ENCODE results near the gene LYRM4.

LYRM4 gene

GRCh38 chr6:5203546-5203945 lies 57.2 kb downstream of the LYRM4 start:
- Mint-ChIP-seq H3K9me3 (no peaks in the 10 kb centered on the region), H3K27me3 (no peaks in the 10 kb centered on the region), H3K27ac (no peak overlapping the region), H3K36me3 (ENCODE audit: insufficient read depth) (no peaks in the 10 kb centered on the region), H3K4me1 (ENCODE audit: low read depth in 2 of 2) (no peaks in the 10 kb centered on the region), H3K4me3 (no peak overlapping the region)
- DNase-seq, result no peak
- ATAC-seq (replicated peaks), result no peak

- no peaks in the 10 kb centered on the region for H3K36me3 Mint-ChIP-seq (ENCODE audit: insufficient read depth)
- H3K9me3 Mint-ChIP-seq, result no peaks in the 10 kb centered on the region
- H3K4me3 Mint-ChIP-seq, result no peak overlapping the region
- H3K27me3 Mint-ChIP-seq, result no peaks in the 10 kb centered on the region
- ATAC-seq (replicated peaks) (no peak), DNase-seq (no peak)
- no peak overlapping the region for H3K27ac Mint-ChIP-seq
- no peaks in the 10 kb centered on the region for H3K4me1 Mint-ChIP-seq (ENCODE audit: low read depth in 2 of 2)
Measured at GRCh38 chr6:5202941-5203340, 57.8 kb downstream of the LYRM4 start.

DNA sequence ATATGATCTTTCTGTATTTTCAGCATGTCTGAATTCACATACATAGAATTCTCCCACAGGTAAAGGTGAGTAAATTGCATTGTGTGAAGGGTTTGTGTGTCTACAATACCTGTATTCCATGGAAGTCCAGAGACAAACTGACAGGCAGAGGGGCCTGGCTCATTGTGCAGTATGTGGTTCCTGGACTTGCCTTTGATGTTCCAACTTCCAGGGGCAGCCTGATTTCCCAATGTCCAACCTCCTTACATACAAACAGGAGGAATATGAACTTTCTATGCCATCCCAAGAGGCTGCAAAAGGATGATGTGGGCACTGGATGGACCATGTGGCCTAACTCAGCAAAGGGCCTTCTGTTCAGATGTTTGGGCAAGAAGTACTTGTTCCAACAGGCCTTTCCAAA lies 58.5 kb downstream of the LYRM4 start:
- no peaks in the 10 kb centered on the region for H3K4me1 Mint-ChIP-seq (ENCODE audit: low read depth in 2 of 2)
- no peaks in the 10 kb centered on the region for H3K9me3 Mint-ChIP-seq
- H3K36me3 Mint-ChIP-seq (ENCODE audit: insufficient read depth), result no peaks in the 10 kb centered on the region
- H3K27me3 Mint-ChIP-seq, result no peaks in the 10 kb centered on the region
- H3K4me3 Mint-ChIP-seq, result no peak overlapping the region
- ATAC-seq (replicated peaks) (no peak), DNase-seq (no peak)
- H3K27ac Mint-ChIP-seq, result no peak overlapping the region

DNA sequence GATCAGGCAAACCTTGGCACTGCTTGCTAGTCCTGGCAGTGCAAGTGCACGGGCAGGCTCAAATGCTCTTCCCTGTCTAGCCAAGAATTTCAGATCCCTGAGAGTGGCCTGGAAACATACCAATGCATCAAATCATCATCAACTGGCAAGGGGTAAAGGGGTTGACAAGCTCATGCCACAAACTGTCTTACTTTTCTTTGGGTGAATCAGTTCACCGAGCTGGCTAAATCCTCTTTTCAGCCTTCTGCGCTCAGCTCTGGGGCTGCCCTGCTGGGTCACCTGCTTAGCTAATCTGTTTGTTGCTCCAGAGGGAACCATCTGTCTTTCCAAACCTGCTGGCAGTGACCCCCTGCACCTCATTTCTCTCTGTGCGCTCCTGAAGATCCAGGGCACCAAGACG lies 59.5 kb downstream of the LYRM4 start:
- Mint-ChIP-seq H3K4me3 (no peak overlapping the region), H3K27ac (no peak overlapping the region), H3K9me3 (no peaks in the 10 kb centered on the region), H3K4me1 (ENCODE audit: low read depth in 2 of 2) (no peaks in the 10 kb centered on the region), H3K36me3 (ENCODE audit: insufficient read depth) (no peaks in the 10 kb centered on the region), H3K27me3 (no peaks in the 10 kb centered on the region)
- DNase-seq (no peak), ATAC-seq (replicated peaks) (no peak)

GRCh38 chr6:5199702-5200101 lies 61.0 kb downstream of the LYRM4 start:
- H3K27ac Mint-ChIP-seq, result no peak overlapping the region
- no peak overlapping the region for H3K4me3 Mint-ChIP-seq
- no peaks in the 10 kb centered on the region for H3K27me3 Mint-ChIP-seq
- H3K4me1 Mint-ChIP-seq (ENCODE audit: low read depth in 2 of 2), result no peaks in the 10 kb centered on the region
- no peak for DNase-seq
- no peaks in the 10 kb centered on the region for H3K36me3 Mint-ChIP-seq (ENCODE audit: insufficient read depth)
- no peaks in the 10 kb centered on the region for H3K9me3 Mint-ChIP-seq
- ATAC-seq (replicated peaks), result no peak

DNA sequence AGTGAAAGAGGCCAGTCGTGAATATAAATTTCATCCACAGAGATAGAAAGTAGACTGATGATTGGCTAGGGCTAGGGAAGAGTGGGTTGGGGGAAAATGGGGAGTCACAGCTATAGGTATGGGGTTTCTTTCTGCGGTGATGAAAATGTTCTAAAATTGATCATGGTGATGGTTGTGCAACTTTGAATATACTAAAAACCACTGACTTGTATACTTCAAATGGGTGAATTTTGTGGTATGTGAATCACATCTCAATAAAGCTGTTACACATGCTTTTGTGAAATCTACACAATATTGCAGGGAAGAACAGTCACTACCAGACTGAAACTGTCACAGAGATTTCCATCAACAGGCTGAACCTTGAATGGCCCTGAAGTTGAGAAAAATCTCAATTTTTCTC lies 61.5 kb downstream of the LYRM4 start:
- DNase-seq (no peak), ATAC-seq (replicated peaks) (no peak)
- H3K36me3 Mint-ChIP-seq (ENCODE audit: insufficient read depth), result no peaks in the 10 kb centered on the region
- no peaks in the 10 kb centered on the region for H3K9me3 Mint-ChIP-seq
- no peak overlapping the region for H3K4me3 Mint-ChIP-seq
- no peaks in the 10 kb centered on the region for H3K27me3 Mint-ChIP-seq
- H3K27ac Mint-ChIP-seq, result no peak overlapping the region
- H3K4me1 Mint-ChIP-seq (ENCODE audit: low read depth in 2 of 2), result no peaks in the 10 kb centered on the region

- no peaks in the 10 kb centered on the region for H3K4me1 Mint-ChIP-seq (ENCODE audit: low read depth in 2 of 2)
- H3K9me3 Mint-ChIP-seq, result no peaks in the 10 kb centered on the region
- no peak overlapping the region for H3K4me3 Mint-ChIP-seq
- DNase-seq, result no peak
- H3K27ac Mint-ChIP-seq, result no peak overlapping the region
- no peak for ATAC-seq (replicated peaks)
- H3K27me3 Mint-ChIP-seq, result no peaks in the 10 kb centered on the region
- no peaks in the 10 kb centered on the region for H3K36me3 Mint-ChIP-seq (ENCODE audit: insufficient read depth)
Measured at GRCh38 chr6:5197084-5197483, 63.7 kb downstream of the LYRM4 start.

DNA sequence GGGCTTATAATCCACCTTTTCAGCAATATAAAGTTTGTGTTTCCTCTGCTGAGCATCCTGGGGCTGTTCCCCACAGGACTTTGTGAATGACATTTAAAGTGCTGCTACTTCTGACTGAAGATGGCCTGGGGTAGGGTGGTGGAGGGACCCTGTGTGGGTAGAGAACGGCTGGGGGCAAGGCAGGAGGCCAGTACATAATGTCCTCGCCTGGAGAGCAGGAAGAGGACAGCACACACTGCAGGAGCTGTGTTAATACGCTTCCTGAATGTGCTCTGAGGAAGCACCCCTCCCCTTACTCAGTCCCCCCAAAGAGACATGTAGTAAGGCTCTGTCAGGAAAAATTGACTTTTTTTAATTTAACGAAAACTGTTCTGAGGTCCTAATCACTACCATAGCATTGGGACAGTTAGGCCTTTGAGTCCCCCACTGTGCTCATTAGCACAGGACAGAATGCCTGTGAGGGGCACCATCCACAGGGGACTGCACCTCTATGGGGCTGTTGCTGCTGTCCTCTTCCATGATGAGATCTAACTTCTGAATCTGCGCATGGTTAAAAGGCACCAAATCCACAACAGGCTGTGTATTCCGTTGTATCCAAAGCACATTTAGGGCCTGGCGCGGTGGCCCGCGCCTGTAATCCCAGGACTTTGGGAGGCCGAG lies 68.5 kb downstream of the LYRM4 start:
- Mint-ChIP-seq H3K27me3 (no peaks in the 10 kb centered on the region), H3K27ac (no peak overlapping the region), H3K36me3 (ENCODE audit: insufficient read depth) (peaks cover 3% of the 10 kb centered on the region), H3K4me1 (ENCODE audit: low read depth in 2 of 2) (no peaks in the 10 kb centered on the region), H3K4me3 (no peak overlapping the region), H3K9me3 (no peaks in the 10 kb centered on the region)
- ATAC-seq (replicated peaks), result no peak
- no peak for DNase-seq

- Mint-ChIP-seq H3K36me3 (ENCODE audit: insufficient read depth) (peaks cover 3% of the 10 kb centered on the region), H3K4me1 (ENCODE audit: low read depth in 2 of 2) (no peaks in the 10 kb centered on the region), H3K27me3 (no peaks in the 10 kb centered on the region), H3K9me3 (no peaks in the 10 kb centered on the region), H3K27ac (no peak overlapping the region), H3K4me3 (no peak overlapping the region)
- no peak for ATAC-seq (replicated peaks)
- DNase-seq, result no peak
Measured at GRCh38 chr6:5191722-5192121, 69.0 kb downstream of the LYRM4 start.

DNA sequence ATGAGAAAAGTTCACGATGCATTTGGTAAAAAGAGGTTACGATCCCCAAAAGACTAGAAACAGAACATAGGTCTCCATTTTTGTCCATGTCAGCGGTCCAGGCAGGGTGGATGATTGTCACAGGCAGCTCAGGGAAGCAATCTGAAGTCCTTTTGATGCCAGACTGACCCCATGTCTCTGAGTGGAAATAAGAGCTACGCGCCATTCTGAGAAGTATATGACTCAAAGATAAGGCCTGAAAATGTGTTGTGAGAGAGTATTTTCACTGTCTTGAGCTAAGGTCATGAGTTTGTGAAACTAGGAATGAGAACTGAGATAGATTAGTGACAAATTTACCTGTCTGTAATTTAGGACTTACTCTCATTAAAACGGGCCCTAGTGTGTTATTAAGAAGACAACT lies 69.5 kb downstream of the LYRM4 start:
- Mint-ChIP-seq H3K9me3 (no peaks in the 10 kb centered on the region), H3K27ac (no peak overlapping the region), H3K36me3 (ENCODE audit: insufficient read depth) (peaks cover 3% of the 10 kb centered on the region), H3K27me3 (no peaks in the 10 kb centered on the region), H3K4me3 (no peak overlapping the region), H3K4me1 (ENCODE audit: low read depth in 2 of 2) (no peaks in the 10 kb centered on the region)
- DNase-seq, result no peak
- ATAC-seq (replicated peaks), result no peak

DNA sequence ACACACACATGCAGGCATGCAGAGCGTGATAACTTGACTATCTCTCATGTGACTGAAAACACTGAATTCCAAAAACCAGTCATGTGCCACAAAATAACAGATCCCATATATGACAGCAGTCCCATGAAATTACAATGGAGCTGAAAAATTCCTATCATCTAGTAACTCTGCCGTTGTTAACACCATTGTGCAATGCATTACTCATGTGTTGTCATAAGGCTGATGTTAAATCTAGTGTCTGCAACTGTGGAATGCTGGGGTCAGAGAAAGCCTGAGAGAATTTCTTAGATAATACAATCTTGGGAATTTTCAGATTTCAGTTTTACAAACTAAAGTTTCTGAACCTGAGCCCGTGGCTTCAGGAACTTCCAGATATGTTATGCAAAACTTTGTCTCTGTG lies 70.2 kb downstream of the LYRM4 start:
- no peak for ATAC-seq (replicated peaks)
- no peaks in the 10 kb centered on the region for H3K9me3 Mint-ChIP-seq
- DNase-seq, result no peak
- H3K4me3 Mint-ChIP-seq, result no peak overlapping the region
- no peaks in the 10 kb centered on the region for H3K27me3 Mint-ChIP-seq
- peaks cover 3% of the 10 kb centered on the region for H3K36me3 Mint-ChIP-seq (ENCODE audit: insufficient read depth)
- H3K4me1 Mint-ChIP-seq (ENCODE audit: low read depth in 2 of 2), result no peaks in the 10 kb centered on the region
- H3K27ac Mint-ChIP-seq, result no peak overlapping the region

GRCh38 chr6:5188646-5189045 lies 72.1 kb downstream of the LYRM4 start:
- no peaks in the 10 kb centered on the region for H3K9me3 Mint-ChIP-seq
- DNase-seq (no peak), ATAC-seq (replicated peaks) (no peak)
- no peak overlapping the region for H3K4me3 Mint-ChIP-seq
- no peaks in the 10 kb centered on the region for H3K4me1 Mint-ChIP-seq (ENCODE audit: low read depth in 2 of 2)
- H3K27ac Mint-ChIP-seq, result no peak overlapping the region
- peaks cover 3% of the 10 kb centered on the region for H3K36me3 Mint-ChIP-seq (ENCODE audit: insufficient read depth)
- H3K27me3 Mint-ChIP-seq, result no peaks in the 10 kb centered on the region

DNA sequence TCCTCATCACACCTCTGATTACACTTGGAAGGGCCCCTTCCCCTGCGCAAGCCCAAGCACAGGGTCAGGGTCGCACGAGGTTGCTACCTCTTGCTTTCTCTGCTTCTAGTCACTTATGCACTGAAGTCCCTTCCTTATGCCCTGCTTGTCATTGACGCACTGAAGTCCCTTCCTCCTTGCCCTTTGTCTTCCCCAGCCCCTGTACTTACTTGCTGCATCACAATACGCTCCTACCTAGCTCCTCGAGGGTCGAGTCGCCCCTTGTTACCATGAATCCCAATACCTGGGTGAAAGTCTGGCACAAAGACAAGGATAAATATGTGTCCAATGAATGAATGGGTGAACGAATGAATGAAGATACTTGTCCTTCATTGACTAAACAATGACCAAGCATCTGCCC lies 75.9 kb downstream of the LYRM4 start:
- Mint-ChIP-seq H3K4me1 (ENCODE audit: low read depth in 2 of 2) (no peaks in the 10 kb centered on the region), H3K27ac (no peak overlapping the region)

DNA sequence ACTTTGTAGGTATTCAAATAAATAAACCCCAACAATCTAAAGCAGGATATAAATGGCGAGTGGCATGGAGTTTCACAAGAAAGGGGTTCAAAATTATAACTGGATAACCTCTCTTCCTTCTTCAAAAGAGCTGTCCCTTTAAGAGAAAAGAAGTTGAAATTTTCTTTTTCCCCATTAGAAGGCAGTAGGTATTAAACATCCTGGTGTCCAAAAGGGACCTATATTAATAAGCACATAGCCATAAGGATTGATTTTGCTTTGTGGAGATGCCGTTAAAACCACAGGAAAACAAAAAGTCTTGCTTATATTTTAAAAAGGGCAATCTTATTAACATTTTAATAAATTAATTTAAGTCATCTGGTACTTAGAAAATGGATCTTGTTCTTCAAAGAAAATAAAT lies 76.5 kb downstream of the LYRM4 start:
- no peak for DNase-seq
- H3K9me3 Mint-ChIP-seq, result no peaks in the 10 kb centered on the region
- no peak overlapping the region for H3K27ac Mint-ChIP-seq
- no peaks in the 10 kb centered on the region for H3K4me1 Mint-ChIP-seq (ENCODE audit: low read depth in 2 of 2)
- no peaks in the 10 kb centered on the region for H3K27me3 Mint-ChIP-seq
- no peak for ATAC-seq (replicated peaks)
- no peak overlapping the region for H3K4me3 Mint-ChIP-seq
- H3K36me3 Mint-ChIP-seq (ENCODE audit: insufficient read depth), result no peaks in the 10 kb centered on the region

More for the DNA sequence above, 75.9 kb downstream of the LYRM4 start:
- Mint-ChIP-seq H3K4me3 (no peak overlapping the region), H3K36me3 (ENCODE audit: insufficient read depth) (no peaks in the 10 kb centered on the region), H3K27me3 (no peaks in the 10 kb centered on the region), H3K9me3 (no peaks in the 10 kb centered on the region)
- no peak for ATAC-seq (replicated peaks)
- no peak for DNase-seq

Data from effector memory CD8-positive, alpha-beta T cell (primary cell).